Measurements from ENCODE around the gene CSF1R.
A peak's percentile ranks its signal among the peaks of the same experiment; 100 is the strongest.
"Not testable (repeated sequence)": the region's sequence is repeated elsewhere in the genome, so short reads cannot be mapped to it uniquely, and the experiment has no call there.

CSF1R gene

DNA sequence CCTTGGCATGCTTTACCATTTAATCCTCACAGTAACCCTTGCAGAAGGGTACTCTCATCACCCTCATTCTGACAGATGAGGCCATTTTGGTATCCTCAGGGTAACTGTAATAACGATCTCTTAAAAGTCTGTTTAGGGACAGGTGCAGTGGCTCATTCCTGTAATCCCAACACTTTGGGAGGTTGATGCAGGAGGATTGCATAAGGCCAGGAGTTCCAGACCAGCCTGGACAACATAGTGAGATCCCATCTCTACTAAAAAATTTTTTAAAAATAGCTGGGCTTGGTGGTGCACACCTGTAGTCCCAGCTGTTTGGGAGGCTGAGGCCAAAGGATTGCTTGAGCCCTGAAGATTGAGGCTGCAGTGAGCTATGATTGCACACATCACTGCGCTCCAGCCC is 31.8 kb downstream of the CSF1R start:
- DNase-seq (ENCODE audit: low read depth): no peak

DNA sequence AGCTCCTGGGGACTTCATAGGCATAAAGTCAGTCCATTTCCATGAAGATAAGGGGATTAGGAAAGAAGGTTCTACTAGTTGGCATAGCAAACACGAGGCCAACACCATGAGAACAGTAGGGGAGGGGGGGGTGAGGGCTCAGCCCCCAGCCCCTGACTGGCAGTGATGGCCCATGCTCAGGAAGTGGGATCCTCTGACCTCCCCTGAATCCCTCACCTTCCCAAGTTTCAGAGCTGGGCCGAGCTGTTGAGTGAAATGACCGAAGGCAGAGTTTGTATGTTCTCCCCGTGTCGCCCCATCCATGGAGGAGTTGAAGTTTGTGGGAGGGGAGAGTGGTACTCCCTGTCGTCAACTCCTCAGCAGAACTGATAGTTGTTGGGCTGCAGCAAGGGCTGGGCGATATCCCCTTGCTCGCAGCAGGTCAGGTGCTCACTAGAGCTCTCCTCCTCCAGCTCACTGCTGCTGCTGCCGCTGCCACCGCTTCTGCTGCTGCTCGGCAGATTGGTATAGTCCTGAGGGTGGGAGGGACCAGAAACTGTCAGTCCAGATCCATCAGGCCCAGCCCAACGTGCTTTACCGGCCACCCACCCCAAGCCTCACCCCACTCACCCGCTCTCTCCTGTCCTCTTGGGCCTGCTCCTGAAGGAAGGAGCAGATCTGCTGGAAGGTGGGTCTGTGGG is 32.5 kb downstream of the CSF1R start:
- DNase-seq (ENCODE audit: low read depth): no peak

DNA sequence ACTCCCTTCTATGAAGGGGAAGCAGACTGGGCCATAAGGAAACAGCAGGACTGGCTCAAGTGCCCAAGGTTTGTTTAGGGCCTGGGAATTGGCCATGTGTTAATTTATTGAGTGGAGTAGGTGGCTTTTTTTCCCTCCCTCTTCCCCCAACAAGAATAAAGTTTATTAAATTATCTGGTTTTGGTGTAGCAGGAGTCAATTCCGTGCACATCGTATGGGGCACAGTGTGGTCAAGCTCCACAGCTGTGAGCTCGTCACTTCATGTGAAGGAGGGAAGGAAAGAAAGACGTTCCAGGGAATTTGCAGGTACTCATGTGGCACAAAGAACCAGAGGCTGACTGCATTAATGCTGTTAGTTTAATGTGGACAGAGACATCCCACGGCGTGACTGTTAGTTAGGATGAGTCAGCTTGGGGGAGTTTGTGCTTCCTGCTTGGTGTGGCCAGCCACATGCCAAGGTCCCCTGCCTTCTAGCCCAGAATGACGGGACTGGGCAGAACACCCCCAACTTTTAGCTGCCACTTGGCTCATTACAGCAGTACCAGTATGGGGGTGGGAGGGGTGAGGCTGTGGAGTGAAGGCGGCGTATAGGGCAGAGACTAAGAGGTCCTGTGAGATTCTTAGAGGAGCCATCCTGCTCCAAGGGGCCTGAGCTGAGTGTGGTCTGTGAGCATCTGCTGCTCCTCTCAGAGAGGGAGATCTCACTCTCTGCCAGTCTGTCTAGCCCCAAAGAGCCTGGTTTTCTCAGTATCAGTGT is 33.2 kb downstream of the CSF1R start:
- peak; percentile 52 for DNase-seq (ENCODE audit: low read depth)

DNA sequence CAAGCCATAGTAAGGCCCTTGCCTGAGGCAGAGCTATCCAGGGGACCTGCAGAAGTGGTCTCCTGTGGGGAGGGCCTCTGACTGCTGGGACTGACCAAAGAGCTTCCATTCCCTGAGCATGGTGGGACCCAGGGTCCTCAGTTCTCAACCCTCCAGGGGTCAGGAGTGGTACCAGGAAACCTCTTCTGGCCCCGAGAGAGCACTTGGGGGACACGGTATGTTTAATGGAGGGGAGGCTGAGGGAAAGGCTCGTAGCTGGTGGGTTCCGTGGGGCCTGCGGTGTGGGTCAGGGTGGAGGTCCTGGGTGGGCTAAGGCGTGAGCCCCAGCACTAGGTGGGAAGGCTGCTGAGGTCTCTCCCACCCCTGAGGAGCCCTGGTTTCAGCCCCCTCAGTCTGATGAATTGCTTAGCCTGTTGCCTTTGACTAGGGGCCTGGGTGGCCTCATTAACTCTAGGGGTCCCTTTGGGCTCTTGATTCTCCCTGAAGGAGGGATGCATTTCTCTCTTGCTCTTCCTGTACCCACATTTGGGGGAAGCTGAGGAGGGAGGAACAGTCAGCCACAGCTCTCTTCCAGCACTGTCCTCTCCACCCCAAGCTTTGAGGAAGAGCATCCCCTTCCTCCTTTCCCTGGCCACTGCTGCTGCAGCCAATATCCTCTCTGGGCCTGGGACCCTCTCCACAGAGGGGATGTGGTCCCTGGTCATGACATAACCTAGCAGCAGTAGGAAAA is 34.0 kb downstream of the CSF1R start:
- DNase-seq (ENCODE audit: low read depth): no peak

DNA sequence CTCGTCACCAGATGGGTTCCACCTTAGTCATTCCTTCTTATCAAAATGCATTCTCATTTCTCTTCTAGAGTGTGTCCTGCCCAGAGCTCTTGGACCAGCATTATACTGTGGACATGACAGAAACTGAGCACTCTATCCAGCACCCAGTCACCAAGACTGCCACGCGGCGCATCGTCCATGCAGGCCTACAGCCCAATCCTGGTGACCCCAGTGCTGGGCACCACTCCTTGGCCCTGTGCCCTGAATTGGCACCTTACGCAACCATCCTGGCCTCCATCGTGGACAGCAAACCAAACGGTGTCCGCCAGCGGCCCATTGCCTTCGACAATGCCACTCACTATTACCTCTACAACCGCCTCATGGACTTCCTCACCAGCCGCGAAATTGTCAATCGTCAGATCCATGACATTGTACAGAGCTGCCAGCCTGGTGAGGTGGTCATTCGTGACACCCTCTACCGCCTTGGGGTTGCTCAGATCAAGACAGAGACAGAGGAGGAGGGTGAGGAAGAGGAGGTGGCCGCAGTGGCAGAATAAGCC is 34.6 kb downstream of the CSF1R start:
- DNase-seq (ENCODE audit: low read depth): no peak

DNA sequence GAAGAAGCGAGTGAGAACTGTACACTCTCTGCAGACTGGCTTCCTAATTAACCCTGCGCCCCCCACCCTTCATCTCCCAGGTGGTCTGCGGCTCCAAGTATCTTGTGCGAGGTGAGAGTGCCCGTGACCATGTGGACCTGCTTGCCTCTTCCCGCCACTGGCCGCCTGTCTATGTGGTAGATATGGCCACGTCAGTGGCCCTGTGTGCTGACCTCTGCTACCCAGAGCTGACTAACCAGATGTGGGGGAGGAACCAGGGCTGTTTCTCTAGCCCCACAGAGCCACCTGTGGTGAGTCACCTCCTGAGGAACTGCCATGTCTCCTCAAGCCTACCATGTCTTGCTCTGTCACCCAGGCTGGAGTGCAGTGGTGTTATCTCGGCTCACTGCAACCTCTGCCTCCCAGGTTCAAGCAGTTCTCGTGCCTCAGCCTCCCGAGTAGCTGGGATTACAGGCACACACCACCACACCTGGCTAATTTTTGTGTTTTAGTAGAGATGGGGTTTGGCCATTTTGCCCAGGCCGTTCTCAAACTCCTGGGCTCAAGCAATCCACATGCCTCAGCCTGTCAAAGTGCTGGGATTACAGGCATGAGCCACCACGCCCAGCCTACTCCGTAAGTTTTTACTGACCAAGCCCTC is 36.1 kb downstream of the CSF1R start:
- not testable (repeated sequence) for DNase-seq (ENCODE audit: low read depth)

DNA sequence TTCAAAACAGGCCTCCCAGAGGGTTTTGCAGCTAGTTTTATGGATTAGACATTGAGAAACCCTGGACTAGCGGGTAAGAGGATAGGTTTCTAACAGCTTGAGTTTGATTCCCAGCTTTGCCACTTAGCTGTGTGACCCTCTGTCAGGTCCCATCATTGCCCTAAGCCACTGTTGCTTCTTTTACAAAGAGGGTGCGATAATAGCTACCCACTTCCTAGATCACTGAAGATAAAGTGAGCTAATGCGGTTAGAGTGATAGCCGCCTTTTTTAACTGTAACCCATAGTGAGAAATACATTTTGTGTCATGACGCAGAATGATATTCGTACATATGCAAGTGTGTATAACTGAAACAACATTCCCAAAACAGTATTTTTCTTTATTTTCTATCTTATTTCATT is 40.3 kb downstream of the CSF1R start:
- no peak for DNase-seq (ENCODE audit: low read depth)

DNA sequence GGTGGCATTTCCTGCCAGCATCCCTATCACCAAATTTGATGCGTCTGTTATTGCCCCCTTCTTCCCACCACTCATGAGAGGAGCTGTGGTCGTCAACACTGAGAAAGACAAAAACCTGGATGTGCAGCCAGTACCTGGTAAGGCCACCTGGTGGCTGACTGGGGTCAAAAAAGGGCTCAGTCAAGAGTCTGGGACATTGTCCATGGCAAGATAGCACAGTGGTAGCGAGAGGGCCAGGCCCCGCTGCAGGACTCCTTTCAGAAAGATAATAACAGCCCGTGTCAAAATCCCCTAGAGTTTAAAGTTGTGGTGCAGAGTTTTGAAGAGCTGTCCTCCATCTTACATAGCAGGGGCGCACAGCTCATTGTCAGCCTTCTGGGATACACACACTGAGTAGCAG is 40.8 kb downstream of the CSF1R start:
- no peak for DNase-seq (ENCODE audit: low read depth)

DNA sequence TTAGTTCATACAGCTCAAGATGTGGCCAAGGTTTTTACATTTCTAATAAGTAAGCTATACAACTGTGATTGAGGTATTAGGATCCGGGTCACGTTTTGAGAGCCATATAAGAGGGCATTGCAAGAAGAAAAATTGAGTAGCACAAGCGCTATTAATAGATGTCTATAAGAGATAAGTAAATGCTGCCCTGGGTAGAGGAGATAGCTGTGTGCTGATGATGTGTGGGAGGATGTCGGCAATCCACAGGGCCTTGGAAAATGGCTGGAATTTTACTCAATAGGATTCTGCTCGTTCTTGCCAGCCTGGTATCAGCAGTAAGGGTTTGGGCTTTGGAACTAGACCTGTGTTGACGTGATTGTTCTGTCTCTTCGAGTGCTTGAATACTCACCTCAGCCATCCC is 41.6 kb downstream of the CSF1R start:
- DNase-seq (ENCODE audit: low read depth): no peak

DNA sequence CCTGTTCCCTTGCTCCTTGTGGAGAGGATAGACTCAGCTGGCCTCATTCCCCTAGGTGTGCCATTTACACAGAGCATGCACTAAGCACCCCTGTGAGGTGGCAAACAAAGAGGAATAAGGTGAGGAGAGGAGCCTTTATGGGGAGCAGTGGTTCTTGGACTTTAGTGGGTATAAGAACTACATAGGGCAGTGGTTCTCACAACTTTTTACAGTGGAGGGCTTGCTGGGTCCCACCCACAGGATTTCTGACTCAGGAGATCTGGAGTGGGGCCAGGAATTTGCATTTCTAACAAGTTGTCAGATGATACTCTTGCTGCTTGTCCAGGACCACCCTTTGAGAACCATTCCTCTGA is 42.0 kb downstream of the CSF1R start:
- DNase-seq (ENCODE audit: low read depth): no peak

DNA sequence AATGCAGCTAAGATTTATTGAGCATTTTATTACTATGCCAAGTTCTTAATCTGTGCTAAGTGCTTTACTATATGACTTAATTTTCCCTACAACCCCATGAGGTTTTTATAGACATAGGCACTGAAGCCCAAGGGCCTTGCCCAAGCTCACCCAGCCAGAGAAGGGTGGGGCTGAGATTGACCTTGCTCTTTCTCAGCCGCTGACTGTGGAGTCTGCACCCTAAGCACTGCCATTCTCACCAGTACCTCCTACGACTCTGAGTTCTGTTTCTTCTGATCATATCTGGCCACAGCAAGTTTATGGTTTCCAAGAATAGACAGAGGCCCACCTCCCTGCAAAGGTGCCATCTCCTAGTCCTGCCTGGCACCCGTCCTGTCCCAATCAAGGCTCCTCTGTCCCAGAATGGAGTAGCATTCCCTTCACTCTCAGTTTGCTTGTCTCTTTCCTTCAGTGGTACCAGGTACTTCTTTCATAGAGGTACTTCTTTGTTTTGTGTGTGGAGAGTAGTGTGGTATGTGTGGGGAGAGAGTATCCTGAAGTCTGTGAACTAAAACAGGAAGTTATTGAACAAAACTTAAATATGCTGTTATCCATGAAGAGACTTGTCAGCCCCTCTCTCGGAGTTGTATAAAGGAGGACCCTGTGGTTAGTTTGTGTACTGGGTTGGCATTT is 42.6 kb downstream of the CSF1R start:
- DNase-seq (ENCODE audit: low read depth): no peak

DNA sequence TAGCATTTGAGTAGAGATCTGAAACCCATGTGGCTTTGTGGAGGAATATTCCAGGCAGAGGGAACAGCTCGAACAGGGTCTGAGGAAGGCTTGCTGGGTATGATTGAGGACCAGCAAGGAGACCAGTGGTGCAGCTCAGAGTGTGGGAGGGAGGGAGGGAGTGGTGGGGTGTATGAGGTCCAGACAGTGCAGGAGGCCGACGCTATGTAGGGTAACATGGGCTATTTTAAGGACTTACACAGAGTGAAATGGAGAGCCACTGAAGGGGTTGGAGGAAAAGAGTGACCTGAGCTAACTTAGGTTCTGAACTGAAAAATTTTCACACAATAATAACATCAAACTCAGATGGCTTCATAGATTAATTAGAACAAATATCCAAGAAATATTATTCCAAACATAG is 43.9 kb downstream of the CSF1R start:
- no peak for DNase-seq (ENCODE audit: low read depth)

DNA sequence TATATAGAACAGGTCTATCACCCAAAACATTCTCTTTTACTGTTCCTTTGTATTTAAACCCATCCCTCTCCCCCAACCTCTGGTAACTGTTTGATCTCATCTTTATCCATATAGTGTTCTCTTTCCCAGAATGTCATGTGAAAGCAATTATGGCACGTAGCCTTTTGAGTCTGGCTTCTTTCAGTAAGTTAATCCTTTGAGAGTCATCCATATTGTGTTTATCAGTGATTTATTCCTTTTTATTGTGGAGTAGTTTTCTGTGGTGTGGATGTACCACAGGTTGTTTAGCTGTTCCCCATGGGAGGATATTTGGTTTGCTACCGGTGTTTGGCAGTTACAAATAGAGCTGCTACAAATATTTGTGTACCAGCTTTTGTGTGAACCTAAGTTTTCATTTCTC is 47.8 kb downstream of the CSF1R start:
- no peak for DNase-seq (ENCODE audit: low read depth)

DNA sequence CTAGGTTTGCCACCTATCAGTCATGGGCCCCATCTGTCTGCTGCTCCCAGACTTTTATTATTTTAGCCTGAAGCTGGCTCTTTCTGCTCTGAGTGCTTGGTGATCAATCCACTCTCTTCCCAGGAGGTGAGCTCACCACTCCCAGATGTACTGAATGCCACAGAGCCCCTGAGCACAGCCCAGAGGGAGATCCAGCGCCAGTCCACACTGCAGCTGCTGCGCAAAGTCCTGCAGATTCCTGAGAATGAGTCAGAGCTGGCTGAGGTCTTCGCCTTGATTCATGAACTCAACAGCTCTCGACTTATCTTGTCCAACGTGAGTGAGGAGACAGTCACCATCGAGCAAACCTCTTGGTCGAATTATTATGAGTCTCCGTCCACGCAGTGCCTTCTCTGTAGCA is 49.8 kb downstream of the CSF1R start:
- peak; percentile 96 for DNase-seq (ENCODE audit: low read depth)

DNA sequence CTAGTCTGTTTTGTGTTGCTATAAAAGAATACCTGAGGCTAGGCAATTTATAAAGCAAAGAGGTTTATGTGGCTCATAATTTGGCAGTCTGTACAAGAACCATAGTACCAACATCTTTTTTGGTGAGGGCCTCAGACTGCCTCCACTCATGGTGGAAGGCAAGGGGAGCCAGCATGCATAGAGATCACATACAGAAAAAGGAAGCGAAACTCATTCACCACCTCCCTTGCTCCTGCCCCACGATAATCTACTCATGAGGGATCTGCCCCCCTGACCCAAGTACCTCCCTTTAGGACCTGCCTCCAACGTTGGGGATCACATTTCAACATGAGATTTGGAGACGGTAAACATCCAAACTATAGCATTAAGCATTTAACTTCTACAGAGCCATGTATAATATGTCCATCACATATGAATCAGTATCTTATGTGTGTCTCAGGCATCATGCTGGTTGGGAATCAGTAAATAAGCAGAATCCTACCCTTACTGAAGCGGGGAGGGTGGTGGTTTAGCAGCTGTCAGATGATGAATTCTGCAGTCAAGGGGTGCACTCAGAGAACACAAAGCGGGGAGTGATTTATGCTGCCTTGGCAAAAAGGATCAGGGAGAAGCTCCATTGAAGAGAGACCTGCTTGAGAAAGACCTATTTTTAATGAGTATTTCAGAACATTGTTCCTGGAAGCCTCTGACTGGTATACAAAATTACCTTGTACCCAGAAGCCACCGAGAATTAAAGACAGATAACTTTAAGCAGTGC is 51.0 kb downstream of the CSF1R start:
- DNase-seq (ENCODE audit: low read depth): no peak

DNA sequence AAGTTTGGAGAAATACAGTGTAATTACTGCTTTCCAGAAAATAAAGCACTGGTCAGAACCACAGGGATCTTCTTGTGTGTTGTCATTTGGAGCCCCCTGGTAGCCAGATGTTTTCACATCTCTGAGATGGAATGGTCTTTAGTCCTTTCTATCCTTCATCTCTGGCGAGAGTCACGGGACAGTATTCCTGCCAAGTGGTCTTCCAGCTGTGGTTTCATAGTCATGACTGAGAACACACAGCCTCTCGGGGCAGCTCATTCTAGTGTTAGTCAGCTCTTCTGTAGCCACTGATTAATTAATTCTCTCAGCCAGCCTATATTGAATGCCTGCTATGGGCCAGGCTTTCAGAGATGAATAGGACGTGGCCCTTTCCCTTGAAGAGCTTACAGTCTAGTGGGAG is 51.7 kb downstream of the CSF1R start:
- DNase-seq (ENCODE audit: low read depth): peak; percentile 86

DNA sequence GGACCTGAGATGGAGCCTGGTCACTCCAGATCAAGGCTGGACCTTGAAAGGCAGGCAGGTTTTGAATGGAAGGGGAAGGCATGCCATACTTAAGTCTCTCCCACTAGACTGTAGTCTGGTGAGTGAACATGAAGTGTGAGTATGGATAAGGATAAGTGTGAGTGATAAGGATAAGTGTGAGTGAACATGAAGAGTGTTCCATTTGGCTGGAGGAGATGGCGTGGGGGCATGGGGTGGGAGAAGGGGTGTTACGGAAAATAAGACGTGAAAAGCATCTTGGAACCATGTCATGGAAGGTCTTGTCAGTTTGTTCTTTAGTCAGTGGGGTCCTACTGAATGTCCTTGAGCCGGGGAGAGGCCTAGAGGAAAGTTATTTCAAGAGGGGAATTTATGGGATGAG is 53.0 kb downstream of the CSF1R start:
- no peak for DNase-seq (ENCODE audit: low read depth)

DNA sequence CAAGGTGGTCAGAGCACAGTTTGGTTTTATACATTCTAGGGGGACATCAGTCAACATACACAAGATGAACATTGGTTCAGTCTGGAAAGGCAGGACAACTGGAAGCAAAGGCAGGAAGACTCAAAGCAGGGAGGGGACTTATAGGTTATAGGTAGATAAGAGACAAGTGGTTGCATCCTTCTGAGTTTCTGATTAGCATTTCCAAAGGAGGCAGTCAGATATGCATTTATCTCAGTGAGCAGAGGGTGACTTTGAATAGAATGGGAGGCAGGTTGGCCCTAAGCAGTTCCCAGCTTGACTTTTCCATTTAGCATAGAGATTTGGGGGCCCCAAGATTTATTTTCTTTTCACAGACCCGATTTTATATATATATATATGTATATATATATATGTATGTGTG is 58.3 kb downstream of the CSF1R start:
- DNase-seq (ENCODE audit: low read depth): not testable (repeated sequence)

DNA sequence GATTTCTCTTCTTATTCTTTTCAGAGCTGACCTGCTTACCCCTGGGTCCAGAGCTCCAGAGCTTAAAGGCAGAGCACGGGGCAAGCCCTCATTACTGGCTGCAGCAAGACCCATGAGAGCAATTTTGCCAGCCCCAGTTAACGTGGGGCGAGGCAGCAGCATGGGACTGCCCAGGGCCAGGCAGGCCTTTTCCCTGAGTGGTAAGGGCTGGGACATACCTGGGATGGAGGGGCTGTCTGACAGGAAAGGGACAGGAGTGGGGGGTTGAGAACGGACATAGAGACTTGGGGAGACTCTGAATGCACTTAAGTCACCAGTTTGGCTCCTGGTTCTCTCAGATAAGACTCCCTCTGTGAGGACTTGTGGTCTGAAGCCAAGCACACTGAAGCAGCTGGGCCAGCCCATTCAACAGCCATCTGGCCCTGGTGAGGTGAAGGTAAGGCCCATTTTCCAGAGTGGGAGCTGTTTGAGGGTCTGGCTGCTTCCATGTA is 59.6 kb downstream of the CSF1R start:
- no peak for DNase-seq (ENCODE audit: low read depth)

DNA sequence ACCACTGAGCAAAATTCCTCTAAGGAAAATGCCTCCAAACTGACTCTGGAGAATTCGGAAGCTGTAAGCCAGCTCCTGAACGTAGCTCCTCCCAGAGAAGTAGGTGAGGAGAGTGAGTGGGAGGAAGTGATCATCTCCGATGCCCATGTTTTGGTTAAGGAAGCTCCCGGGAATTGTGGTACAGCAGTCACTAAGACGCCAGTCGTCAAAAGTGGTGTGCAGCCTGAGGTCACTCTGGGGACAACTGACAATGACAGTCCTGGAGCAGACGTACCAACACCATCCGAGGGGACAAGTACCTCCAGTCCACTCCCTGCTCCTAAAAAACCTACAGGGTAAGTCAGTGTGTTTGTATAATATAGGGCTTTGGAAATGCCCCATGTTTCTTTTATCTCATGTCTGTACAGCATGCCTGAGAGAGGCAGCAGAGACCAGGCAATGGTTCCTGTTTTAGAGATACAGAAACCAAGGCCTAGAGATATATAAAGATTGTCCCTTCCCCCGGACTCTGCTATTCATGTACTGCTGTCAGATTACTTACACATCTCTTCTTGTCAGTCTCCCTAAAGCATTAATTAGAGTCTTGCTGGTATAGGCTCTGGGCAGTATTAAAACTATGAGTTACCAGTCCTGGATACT is 61.9 kb downstream of the CSF1R start:
- DNase-seq (ENCODE audit: low read depth): no peak

DNA sequence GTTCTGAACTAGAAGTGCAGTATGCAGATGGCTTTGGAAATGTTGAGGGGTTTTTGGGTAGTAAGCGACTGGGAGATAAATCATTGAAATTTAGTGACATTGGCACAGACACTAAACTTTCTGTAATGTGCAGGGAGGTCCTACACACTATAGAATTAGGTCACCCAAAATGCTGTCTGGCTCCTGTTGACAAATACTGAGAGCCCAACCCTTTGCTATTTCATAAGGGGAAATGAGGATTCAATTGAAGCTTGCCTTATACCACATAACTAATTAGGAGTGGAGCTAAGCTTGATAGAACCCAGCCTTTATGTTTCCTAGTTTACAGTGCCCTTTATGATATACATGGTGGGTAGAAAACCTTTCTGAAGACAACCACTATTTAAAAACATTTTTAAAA is 63.2 kb downstream of the CSF1R start:
- no peak for DNase-seq (ENCODE audit: low read depth)

All from GM04504 (cell line).